ENCODE results near the gene TFIP11. TPM values are rescaled to one million over a fixed set of nuclear protein-coding genes. Genes with fewer than 3 reads are reported as not detected.

TFIP11 gene
- total and polyA plus RNA-seq, 9 of the 15 experiments (the other 6 are each of a cell fraction or from before 2014, with no cell fraction given), result 11.5 to 38.1 (median 25.2) TPM

DNA sequence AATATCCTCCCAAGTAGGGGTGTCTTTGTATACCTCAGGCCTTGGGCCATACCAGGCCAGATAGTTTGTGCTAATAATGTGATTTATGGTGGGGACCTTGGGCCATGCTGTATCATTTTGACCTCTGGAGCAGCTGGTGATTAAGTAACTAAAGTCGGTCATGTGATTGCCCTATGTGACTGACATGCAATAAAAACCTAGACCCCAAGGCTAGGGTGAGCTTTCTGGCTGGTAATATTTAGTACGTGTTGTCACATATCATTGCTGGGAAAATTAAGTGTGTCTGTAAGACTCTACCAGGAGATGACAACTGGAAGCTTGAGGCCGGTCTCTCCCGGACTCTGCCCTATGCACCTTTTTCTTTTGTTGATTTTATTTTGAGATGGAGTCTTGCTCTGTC lies 12.6 kb upstream of the TFIP11 start:
- no peak overlapping the region for H3K4me3 ChIP-seq
- H3K27ac ChIP-seq (ENCODE audit: extremely low read depth, low read depth, low read length), result no peak overlapping the region
- H3K36me3 ChIP-seq (ENCODE audit: control insufficient read depth, insufficient read depth, low read length), result peaks cover 64% of the 10 kb centered on the region
- no peaks in the 10 kb centered on the region for H3K9me3 ChIP-seq (replicated peaks; ENCODE audit: control insufficient read depth, insufficient read depth, low read depth, low read length)
- no peak for DNase-seq (ENCODE audit: extremely low read depth in 1 of 4, low spot score in 3 of 4)
- WGBS (ENCODE audit: insufficient coverage, low coverage, missing lambda C conversion rate), result 97% methylated on average over 4 of the region's 4 CpGs
- no peaks in the 10 kb centered on the region; a peak in 1 of 5 replicates for H3K4me1 ChIP-seq (replicated peaks in 1 of 2; ENCODE audit: control insufficient read depth in 2 of 2, insufficient read depth in 2 of 2, low read length in 2 of 2)
- no peak overlapping the region for H3K4me2 ChIP-seq (ENCODE audit: insufficient read depth, low read length)
- ChIA-PET CTCF (ENCODE audit: low intra/inter-chr PET ratio) (no interaction called here), POLR2A (interaction anchor here (0.7 to 1.6 kb wide), 2 partner anchors 8 to 13 kb away, joined by 3 to 4 read pairs; partner anchors contain the start of gene TFIP11)
- no peaks in the 10 kb centered on the region for H3K79me2 ChIP-seq (ENCODE audit: control insufficient read depth, insufficient read depth, low read length)
- in situ Hi-C loops (cut with MboI) (no loop called here), intact Hi-C loops (cut with micrococcal nuclease) (no loop called here)
- BruUV-seq (replicated peaks), result no TSS peak
- H2AFZ ChIP-seq (ENCODE audit: low read depth, low read length), result no peak overlapping the region
- H3K27me3 ChIP-seq (ENCODE audit: control insufficient read depth in 2 of 2, insufficient read depth in 2 of 2, low read length in 2 of 2), result no peaks in the 10 kb centered on the region
- no peak for TF ChIP-seq MYNN (IDR thresholded peaks at IDR 0.05)
- TF ChIP-seq MYNN (CRISPR knock-in tag; IDR thresholded peaks at IDR 0.05), result no peak
- no peak for TF ChIP-seq MED1 (CRISPR knock-in tag; IDR thresholded peaks at IDR 0.05; ENCODE audit: borderline replicate concordance)
- TF ChIP-seq USF1 (CRISPR knock-in tag; IDR thresholded peaks at IDR 0.05), result no peak
- no peak for TF ChIP-seq GTF2A2 (tag; IDR thresholded peaks at IDR 0.05)
- TF ChIP-seq, protein P1, sequence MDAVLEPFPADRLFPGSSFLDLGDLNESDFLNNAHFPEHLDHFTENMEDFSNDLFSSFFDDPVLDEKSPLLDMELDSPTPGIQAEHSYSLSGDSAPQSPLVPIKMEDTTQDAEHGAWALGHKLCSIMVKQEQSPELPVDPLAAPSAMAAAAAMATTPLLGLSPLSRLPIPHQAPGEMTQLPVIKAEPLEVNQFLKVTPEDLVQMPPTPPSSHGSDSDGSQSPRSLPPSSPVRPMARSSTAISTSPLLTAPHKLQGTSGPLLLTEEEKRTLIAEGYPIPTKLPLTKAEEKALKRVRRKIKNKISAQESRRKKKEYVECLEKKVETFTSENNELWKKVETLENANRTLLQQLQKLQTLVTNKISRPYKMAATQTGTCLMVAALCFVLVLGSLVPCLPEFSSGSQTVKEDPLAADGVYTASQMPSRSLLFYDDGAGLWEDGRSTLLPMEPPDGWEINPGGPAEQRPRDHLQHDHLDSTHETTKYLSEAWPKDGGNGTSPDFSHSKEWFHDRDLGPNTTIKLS (IDR thresholded peaks at IDR 0.05; ENCODE audit: borderline replicate concordance, low read depth), result no peak
- no peak for TF ChIP-seq KDM2B (CRISPR knock-in tag; IDR thresholded peaks at IDR 0.05)
- no peak for TF ChIP-seq CBX1 (IDR thresholded peaks at IDR 0.05; ENCODE audit: low read depth)
- TF ChIP-seq, protein P2, sequence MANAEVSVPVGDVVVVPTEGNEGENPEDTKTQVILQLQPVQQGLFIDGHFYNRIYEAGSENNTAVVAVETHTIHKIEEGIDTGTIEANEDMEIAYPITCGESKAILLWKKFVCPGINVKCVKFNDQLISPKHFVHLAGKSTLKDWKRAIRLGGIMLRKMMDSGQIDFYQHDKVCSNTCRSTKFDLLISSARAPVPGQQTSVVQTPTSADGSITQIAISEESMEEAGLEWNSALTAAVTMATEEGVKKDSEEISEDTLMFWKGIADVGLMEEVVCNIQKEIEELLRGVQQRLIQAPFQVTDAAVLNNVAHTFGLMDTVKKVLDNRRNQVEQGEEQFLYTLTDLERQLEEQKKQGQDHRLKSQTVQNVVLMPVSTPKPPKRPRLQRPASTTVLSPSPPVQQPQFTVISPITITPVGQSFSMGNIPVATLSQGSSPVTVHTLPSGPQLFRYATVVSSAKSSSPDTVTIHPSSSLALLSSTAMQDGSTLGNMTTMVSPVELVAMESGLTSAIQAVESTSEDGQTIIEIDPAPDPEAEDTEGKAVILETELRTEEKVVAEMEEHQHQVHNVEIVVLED (CRISPR knock-in tag; IDR thresholded peaks at IDR 0.05), result no peak
- TF ChIP-seq PML (IDR thresholded peaks at IDR 0.05; ENCODE audit: low read length), result no peak
- TF ChIP-seq EZH2 (IDR thresholded peaks at IDR 0.05; ENCODE audit: borderline replicate concordance, low read depth, low read length), result no peak
- TF ChIP-seq ZNF830 (CRISPR knock-in tag; IDR thresholded peaks at IDR 0.05), result no peak
- FAIRE-seq, result no peak
- no peaks in the 10 kb centered on the region for H3K9me1 ChIP-seq (ENCODE audit: control insufficient read depth, insufficient read depth, low read length)
- no peak overlapping the region for H3K9ac ChIP-seq (ENCODE audit: insufficient read depth in 1 of 2, low read depth in 2 of 2, low read length in 2 of 2)
- ATAC-seq, result no peak
- H4K20me1 ChIP-seq (replicated peaks; ENCODE audit: control insufficient read depth, insufficient read depth, low read length), result no peaks in the 10 kb centered on the region
